WTC11 (cell line): ENCODE results near the gene C6. TPM values are rescaled to one million over a fixed set of nuclear protein-coding genes. Genes with fewer than 3 reads are reported as not detected.
"Not testable (repeated sequence)": the region's sequence is repeated elsewhere in the genome, so short reads cannot be mapped to it uniquely, and the experiment has no call there.

Source experiments
- ATAC-seq: fragments of 200-7000 bp; cut with Tn5 transposase; 2 replicates; pipeline ENCODE4 v1.10.0; 2021; ENCODE audit warnings: mild to moderate bottlenecking, moderate library complexity
- CTCF ChIA-PET: fragments of 300-600 bp; sonication (Branson Sonifier 250); formaldehyde crosslinking; loops from one replicate; lab custom pipeline; 2021; ENCODE audit warnings: antibody characterized with exemption; lab: Charles Lee
- POLR2A ChIA-PET: fragments of 350-600 bp; sonication (Branson Sonifier 250); formaldehyde crosslinking; loops from one replicate; lab custom pipeline; 2021; ENCODE audit warnings: antibody characterized with exemption; lab: Charles Lee
- DNase-seq: peaks from one replicate; pipeline ENCODE4 v3.0.0; 2021; ENCODE audit warnings: low spot score
- H3K27ac Mint-ChIP-seq: 2 replicates; pipeline ENCODE4 v1.8.0; 2021; ENCODE audit warnings: mixed read lengths
- H3K27me3 Mint-ChIP-seq: 2 replicates; pipeline ENCODE4 v1.8.0; 2021; ENCODE audit warnings: low read depth, mild to moderate bottlenecking, moderate library complexity, mixed read lengths
- H3K36me3 Mint-ChIP-seq: 2 replicates; pipeline ENCODE4 v1.8.0; 2021; ENCODE audit warnings: mixed read lengths
- H3K4me1 Mint-ChIP-seq: 2 replicates; pipeline ENCODE4 v1.8.0; 2022; ENCODE audit warnings: mixed read lengths
- H3K4me3 Mint-ChIP-seq: 2 replicates; pipeline ENCODE4 v1.8.0; 2021; ENCODE audit warnings: mild to moderate bottlenecking, moderate library complexity, mixed read lengths
- H3K9me3 Mint-ChIP-seq: 2 replicates; pipeline ENCODE4 v1.8.0; 2021; ENCODE audit warnings: mixed read lengths
- ATF1 ChIP-seq: sonication (generic); formaldehyde crosslinking; IDR thresholded peaks from 2 replicates; pipeline ENCODE4 v1.8.1; 2023; ENCODE audit warnings: mild to moderate bottlenecking, moderate library complexity, missing genetic modification reagents
- CBFB ChIP-seq: sonication (generic); formaldehyde crosslinking; IDR thresholded peaks from 2 replicates; pipeline ENCODE4 v1.8.1; 2022; ENCODE audit warnings: mild to moderate bottlenecking, low read depth, missing genetic modification reagents
- CREB1 ChIP-seq: sonication (generic); formaldehyde crosslinking; IDR thresholded peaks from 2 replicates; pipeline ENCODE4 v1.8.0; 2023; ENCODE audit warnings: mild to moderate bottlenecking, missing genetic modification reagents
- CREM ChIP-seq: sonication (generic); formaldehyde crosslinking; IDR thresholded peaks from 2 replicates; pipeline ENCODE4 v1.8.1; 2022; ENCODE audit warnings: mild to moderate bottlenecking, missing genetic modification reagents, moderate library complexity
- EMX1 ChIP-seq: fragments of 250-450 bp; sonication (Bioruptor Pico); IDR thresholded peaks from 2 replicates; pipeline ENCODE4 v1.8.0; 2021; ENCODE audit warnings: mild to moderate bottlenecking
- ESRRA ChIP-seq: sonication (generic); formaldehyde crosslinking; IDR thresholded peaks from 2 replicates; pipeline ENCODE4 v1.8.1; 2022; ENCODE audit warnings: mild to moderate bottlenecking, missing genetic modification reagents, borderline replicate concordance
- GABPB1 ChIP-seq: sonication (generic); formaldehyde crosslinking; IDR thresholded peaks from 2 replicates; pipeline ENCODE4 v1.8.1; 2023; ENCODE audit warnings: mild to moderate bottlenecking, missing genetic modification reagents
- HMGA2 ChIP-seq: fragments of 250-450 bp; sonication (Bioruptor Pico); IDR thresholded peaks from 2 replicates; pipeline ENCODE4 v1.4.0; 2021; ENCODE audit warnings: mild to moderate bottlenecking, moderate library complexity
- JUN ChIP-seq: sonication (generic); formaldehyde crosslinking; IDR thresholded peaks from 2 replicates; pipeline ENCODE4 v1.8.0; 2023; ENCODE audit warnings: mild to moderate bottlenecking, missing genetic modification reagents
- KAT7 ChIP-seq: sonication (generic); formaldehyde crosslinking; IDR thresholded peaks from 2 replicates; pipeline ENCODE4 v1.8.1; 2023; ENCODE audit warnings: missing genetic modification reagents, mild to moderate bottlenecking, borderline replicate concordance
- NFATC4 ChIP-seq: fragments of 250-450 bp; sonication (Bioruptor Pico); IDR thresholded peaks from 2 replicates; pipeline ENCODE4 v1.9.0; 2021; ENCODE audit warnings: mild to moderate bottlenecking
- NFYB ChIP-seq: sonication (generic); formaldehyde crosslinking; conservative IDR thresholded peaks from 2 replicates; pipeline ENCODE4 v1.8.0; 2022; ENCODE audit warnings: low read depth, missing genetic modification reagents
- OVOL2 ChIP-seq: fragments of 250-450 bp; sonication (Bioruptor Pico); IDR thresholded peaks from 2 replicates; pipeline ENCODE4 v1.9.0; 2021; ENCODE audit warnings: mild to moderate bottlenecking, borderline replicate concordance
- PRRX2 ChIP-seq: fragments of 250-450 bp; sonication (Bioruptor Pico); IDR thresholded peaks from 2 replicates; pipeline ENCODE4 v1.8.0; 2021; ENCODE audit warnings: mild to moderate bottlenecking
- SP1 ChIP-seq: sonication (generic); formaldehyde crosslinking; conservative IDR thresholded peaks from 2 replicates; pipeline ENCODE4 v1.8.1; 2022; ENCODE audit warnings: missing genetic modification reagents
- TCF7 ChIP-seq: sonication (generic); formaldehyde crosslinking; IDR thresholded peaks from 2 replicates; pipeline ENCODE4 v1.8.0; 2022; ENCODE audit warnings: mild to moderate bottlenecking, low read depth, missing genetic modification reagents, moderate library complexity
- TEAD1 ChIP-seq: sonication (generic); formaldehyde crosslinking; IDR thresholded peaks from 2 replicates; pipeline ENCODE4 v1.8.0; 2022; ENCODE audit warnings: mild to moderate bottlenecking, missing genetic modification reagents
- ZBTB21 ChIP-seq: sonication (generic); formaldehyde crosslinking; IDR thresholded peaks from 2 replicates; pipeline ENCODE4 v1.8.1; 2023; ENCODE audit warnings: mild to moderate bottlenecking, missing genetic modification reagents, borderline replicate concordance
- ZNF232 ChIP-seq: sonication (generic); formaldehyde crosslinking; IDR thresholded peaks from 2 replicates; pipeline ENCODE4 v1.8.0; 2022; ENCODE audit warnings: mild to moderate bottlenecking, missing genetic modification reagents
- ZNF263 ChIP-seq: sonication (generic); formaldehyde crosslinking; IDR thresholded peaks from 2 replicates; pipeline ENCODE4 v1.8.1; 2022; ENCODE audit warnings: low read depth, mild to moderate bottlenecking, moderate library complexity, missing genetic modification reagents
- ZNF423 ChIP-seq: fragments of 250-450 bp; sonication (Bioruptor Pico); IDR thresholded peaks from 2 replicates; pipeline ENCODE4 v2.1.2; 2022; ENCODE audit warnings: mild to moderate bottlenecking, moderate library complexity
- ZNF671 ChIP-seq: fragments of 250-450 bp; sonication (Bioruptor Pico); IDR thresholded peaks from 2 replicates; pipeline ENCODE4 v1.8.0; 2021; ENCODE audit warnings: mild to moderate bottlenecking
- total RNA-seq: library from RNA; stranded (reverse); gene quantifications from 3 replicates; pipeline ENCODE4 v1.2.3, GENCODE V29; 2021
- TF ChIP-seq, protein P1 (sequence below): sonication (generic); formaldehyde crosslinking; IDR thresholded peaks from 2 replicates; pipeline ENCODE4 v1.8.0; 2022; ENCODE audit warnings: mild to moderate bottlenecking, missing genetic modification reagents
- TF ChIP-seq, protein P2 (sequence below): sonication (generic); formaldehyde crosslinking; IDR thresholded peaks from 2 replicates; pipeline ENCODE4 v1.8.1; 2023; ENCODE audit warnings: mild to moderate bottlenecking, missing genetic modification reagents
- TF ChIP-seq, protein P3 (sequence below): sonication (generic); formaldehyde crosslinking; IDR thresholded peaks from 2 replicates; pipeline ENCODE4 v1.8.1; 2022; ENCODE audit warnings: mild to moderate bottlenecking, moderate library complexity, missing genetic modification reagents
- TF ChIP-seq, protein P4 (sequence below): fragments of 250-450 bp; sonication (Bioruptor Pico); conservative IDR thresholded peaks from 2 replicates; pipeline ENCODE4 v1.9.0; 2021; ENCODE audit warnings: mild to moderate bottlenecking
- TF ChIP-seq, protein P5 (sequence below): fragments of 250-450 bp; sonication (Bioruptor Pico); IDR thresholded peaks from 2 replicates; pipeline ENCODE4 v1.9.0; 2021; ENCODE audit warnings: mild to moderate bottlenecking
- TF ChIP-seq, protein P6 (sequence below): sonication (generic); formaldehyde crosslinking; conservative IDR thresholded peaks from 2 replicates; pipeline ENCODE4 v1.8.1; 2022; ENCODE audit warnings: mild to moderate bottlenecking, missing genetic modification reagents

The C6 gene
- total RNA-seq, 1 experiment from 2014 or later: 0.13 TPM

DNA sequence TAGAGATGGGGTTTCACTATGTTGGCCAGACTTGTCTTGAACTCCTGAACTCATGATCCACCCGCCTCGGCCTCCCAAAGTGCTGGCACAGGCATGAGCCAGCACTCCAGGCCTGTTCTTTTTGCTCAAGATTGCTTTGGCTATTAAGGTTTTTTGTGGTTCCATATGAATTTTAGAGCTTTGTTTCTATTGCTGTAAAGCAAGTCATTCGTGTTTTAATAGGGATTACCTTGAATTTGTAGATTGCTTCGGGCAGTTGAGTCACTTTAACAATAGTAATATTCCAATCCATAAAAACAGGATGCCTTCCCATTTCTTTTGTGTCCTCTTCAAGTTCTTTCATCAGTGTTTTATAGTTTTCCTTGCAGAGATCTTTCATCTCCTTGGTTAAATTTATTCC, 22.1 kb downstream of the C6 start:
- DNase-seq: no peak

DNA sequence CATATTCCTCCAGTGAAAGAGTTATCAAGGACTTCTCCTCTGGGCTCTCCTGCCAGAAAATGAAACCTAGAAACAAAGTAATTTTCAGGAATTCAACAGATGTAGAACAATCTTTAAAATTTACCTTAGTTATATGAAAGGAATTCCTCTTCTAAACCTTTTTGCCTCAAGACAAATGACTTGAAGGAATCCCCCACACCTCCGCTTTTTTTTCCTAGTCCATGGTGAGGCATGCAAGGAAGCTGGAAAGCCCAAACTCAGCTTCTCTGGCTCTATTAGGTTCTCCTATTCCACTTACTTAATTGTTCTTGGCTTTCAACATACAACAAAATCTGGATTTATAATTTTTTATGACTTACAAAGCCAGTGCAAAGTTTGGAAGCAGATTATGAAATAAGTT, 27.2 kb downstream of the C6 start:
- Mint-ChIP-seq H3K36me3 (no peaks in the 10 kb centered on the region), H3K27ac (no peak overlapping the region), H3K27me3 (no peaks in the 10 kb centered on the region), H3K9me3 (no peaks in the 10 kb centered on the region), H3K4me1 (peaks cover 15% of the 10 kb centered on the region), H3K4me3 (no peak overlapping the region)
- TF ChIP-seq, protein P1, sequence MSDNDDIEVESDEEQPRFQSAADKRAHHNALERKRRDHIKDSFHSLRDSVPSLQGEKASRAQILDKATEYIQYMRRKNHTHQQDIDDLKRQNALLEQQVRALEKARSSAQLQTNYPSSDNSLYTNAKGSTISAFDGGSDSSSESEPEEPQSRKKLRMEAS (CRISPR knock-in tag): no peak
- TF ChIP-seq ZNF263: no peak
- no peak for TF ChIP-seq PRRX2 (CRISPR knock-in tag)
- TF ChIP-seq ZBTB21: no peak
- TF ChIP-seq ZNF671 (CRISPR knock-in tag): no peak
- TF ChIP-seq, protein P2, sequence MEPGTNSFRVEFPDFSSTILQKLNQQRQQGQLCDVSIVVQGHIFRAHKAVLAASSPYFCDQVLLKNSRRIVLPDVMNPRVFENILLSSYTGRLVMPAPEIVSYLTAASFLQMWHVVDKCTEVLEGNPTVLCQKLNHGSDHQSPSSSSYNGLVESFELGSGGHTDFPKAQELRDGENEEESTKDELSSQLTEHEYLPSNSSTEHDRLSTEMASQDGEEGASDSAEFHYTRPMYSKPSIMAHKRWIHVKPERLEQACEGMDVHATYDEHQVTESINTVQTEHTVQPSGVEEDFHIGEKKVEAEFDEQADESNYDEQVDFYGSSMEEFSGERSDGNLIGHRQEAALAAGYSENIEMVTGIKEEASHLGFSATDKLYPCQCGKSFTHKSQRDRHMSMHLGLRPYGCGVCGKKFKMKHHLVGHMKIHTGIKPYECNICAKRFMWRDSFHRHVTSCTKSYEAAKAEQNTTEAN: no peak
- TF ChIP-seq, protein P3, sequence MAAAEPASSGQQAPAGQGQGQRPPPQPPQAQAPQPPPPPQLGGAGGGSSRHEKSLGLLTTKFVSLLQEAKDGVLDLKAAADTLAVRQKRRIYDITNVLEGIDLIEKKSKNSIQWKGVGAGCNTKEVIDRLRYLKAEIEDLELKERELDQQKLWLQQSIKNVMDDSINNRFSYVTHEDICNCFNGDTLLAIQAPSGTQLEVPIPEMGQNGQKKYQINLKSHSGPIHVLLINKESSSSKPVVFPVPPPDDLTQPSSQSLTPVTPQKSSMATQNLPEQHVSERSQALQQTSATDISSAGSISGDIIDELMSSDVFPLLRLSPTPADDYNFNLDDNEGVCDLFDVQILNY (CRISPR knock-in tag): no peak
- TF ChIP-seq, protein P4, sequence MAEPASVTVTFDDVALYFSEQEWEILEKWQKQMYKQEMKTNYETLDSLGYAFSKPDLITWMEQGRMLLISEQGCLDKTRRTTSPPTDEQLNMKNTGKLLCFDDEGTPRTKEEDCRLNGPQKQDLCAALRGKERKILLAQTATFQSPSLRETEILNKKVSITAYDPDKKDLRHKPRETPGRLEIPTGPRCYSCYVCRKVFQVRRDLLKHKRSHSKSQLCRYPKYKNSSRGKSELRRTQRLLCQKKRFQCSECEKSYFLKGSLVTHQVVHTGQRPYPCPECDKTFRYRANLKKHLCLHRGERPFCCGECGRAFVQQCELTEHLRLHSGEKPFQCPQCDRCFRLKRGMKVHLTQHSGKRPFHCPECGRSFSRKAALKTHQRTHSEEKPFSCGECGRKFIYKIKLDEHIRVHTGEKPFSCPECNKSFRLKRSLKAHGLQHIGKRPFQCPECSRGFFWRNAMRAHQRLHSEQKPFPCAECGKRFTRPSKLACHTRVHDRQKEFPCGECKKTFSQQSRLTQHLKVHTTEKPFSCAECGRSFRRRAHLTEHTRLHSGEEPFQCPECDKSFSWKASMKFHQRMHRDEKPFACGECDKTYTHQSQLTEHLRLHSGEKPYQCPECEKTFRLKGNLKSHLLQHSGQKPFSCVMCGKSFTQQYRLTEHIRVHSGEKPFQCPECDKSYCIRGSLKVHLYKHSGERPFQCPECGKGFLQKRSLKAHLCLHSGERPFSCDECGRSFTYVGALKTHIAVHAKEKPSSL (CRISPR knock-in tag): no peak
- TF ChIP-seq NFATC4 (CRISPR knock-in tag): no peak
- TF ChIP-seq OVOL2: no peak
- DNase-seq: no peak
- ATAC-seq: no peak
- CTCF ChIA-PET: no interaction called here
- POLR2A ChIA-PET: no interaction called here

More for the DNA sequence above, 22.1 kb downstream of the C6 start:
- Mint-ChIP-seq H3K4me1 (no peaks in the 10 kb centered on the region), H3K27ac (no peak overlapping the region), H3K27me3 (no peaks in the 10 kb centered on the region), H3K36me3 (no peaks in the 10 kb centered on the region)
- TF ChIP-seq ATF1 (CRISPR knock-in tag) (no peak), TCF7 (CRISPR knock-in tag) (no peak), CREB1 (CRISPR knock-in tag) (no peak), JUN (CRISPR knock-in tag) (no peak), CREM (CRISPR knock-in tag) (no peak)
- TF ChIP-seq, all 79 proteins: peak for 0
- ChIA-PET CTCF (interaction anchor here (1.9 kb wide), 1 partner anchor 286 kb away, joined by 4 read pairs; no protein-coding TSS in a partner anchor), POLR2A (no interaction called here)
- no peak for ATAC-seq
- Mint-ChIP-seq H3K4me3 (no peak overlapping the region), H3K9me3 (no peaks in the 10 kb centered on the region)

DNA sequence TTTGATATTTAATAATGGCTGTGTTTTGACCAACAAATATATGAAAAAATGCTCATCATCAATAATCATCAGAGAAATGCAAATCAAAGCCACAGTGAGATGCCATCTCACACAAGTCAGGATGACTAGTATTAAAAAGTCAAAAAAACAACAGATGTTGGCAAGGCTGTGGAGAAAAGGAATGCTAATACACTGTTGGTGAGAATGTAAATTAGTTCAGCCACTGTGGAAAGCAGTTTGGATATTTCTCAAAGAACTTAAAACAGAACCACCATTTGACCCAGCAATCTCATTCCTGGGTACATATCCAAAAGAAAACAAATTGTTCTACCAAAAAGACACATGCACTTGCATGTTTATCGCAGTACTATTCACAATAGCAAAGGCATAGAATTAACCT, 30.0 kb downstream of the C6 start:
- ATAC-seq, POLR2A ChIA-PET, DNase-seq, H3K4me3 Mint-ChIP-seq, H3K27me3 Mint-ChIP-seq, H3K9me3 Mint-ChIP-seq, H3K36me3 Mint-ChIP-seq, H3K27ac Mint-ChIP-seq: not testable (repeated sequence)
- H3K4me1 Mint-ChIP-seq: peaks cover 15% of the 10 kb centered on the region
- CTCF ChIA-PET: interaction anchor here (0.6 kb wide), 1 partner anchor 533 kb away, joined by 5 read pairs; no protein-coding TSS in a partner anchor

DNA sequence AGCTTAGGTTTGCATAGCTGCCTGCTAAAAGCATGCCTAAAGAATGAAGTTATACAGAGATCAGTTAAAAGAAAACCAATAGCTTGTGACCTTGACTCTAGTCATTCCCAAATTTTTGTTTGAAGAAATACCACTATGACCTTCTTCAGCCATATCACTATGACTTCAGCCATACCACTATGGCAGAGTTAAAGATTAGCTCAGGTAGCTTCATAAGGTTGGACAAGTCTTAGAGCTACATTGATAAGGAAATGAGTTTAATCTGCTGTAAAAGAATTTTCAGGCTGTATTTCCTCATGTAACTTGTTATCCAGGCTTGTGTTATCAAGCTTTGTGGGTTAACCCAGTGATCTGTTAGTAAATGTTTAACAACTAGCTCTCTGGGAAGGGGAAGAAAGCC, 30.7 kb downstream of the C6 start:
- H3K9me3 Mint-ChIP-seq: no peaks in the 10 kb centered on the region
- H3K27ac Mint-ChIP-seq: no peak overlapping the region
- POLR2A ChIA-PET: no interaction called here
- H3K36me3 Mint-ChIP-seq: no peaks in the 10 kb centered on the region
- no peak for ATAC-seq
- CTCF ChIA-PET: no interaction called here
- no peak overlapping the region for H3K4me3 Mint-ChIP-seq
- H3K4me1 Mint-ChIP-seq: peaks cover 15% of the 10 kb centered on the region
- no peaks in the 10 kb centered on the region for H3K27me3 Mint-ChIP-seq
- no peak for DNase-seq
- TF ChIP-seq ZNF423 (CRISPR knock-in tag) (no peak), NFYB (CRISPR knock-in tag) (no peak), GABPB1 (CRISPR knock-in tag) (no peak), CBFB (no peak), ESRRA (CRISPR knock-in tag) (no peak), EMX1 (CRISPR knock-in tag) (no peak), ZNF232 (no peak), HMGA2 (CRISPR knock-in tag) (no peak), TEAD1 (no peak), SP1 (no peak), KAT7 (CRISPR knock-in tag) (no peak)
- TF ChIP-seq, protein P3 (CRISPR knock-in tag): no peak
- TF ChIP-seq, protein P5, sequence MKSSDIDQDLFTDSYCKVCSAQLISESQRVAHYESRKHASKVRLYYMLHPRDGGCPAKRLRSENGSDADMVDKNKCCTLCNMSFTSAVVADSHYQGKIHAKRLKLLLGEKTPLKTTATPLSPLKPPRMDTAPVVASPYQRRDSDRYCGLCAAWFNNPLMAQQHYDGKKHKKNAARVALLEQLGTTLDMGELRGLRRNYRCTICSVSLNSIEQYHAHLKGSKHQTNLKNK (CRISPR knock-in tag): no peak
- TF ChIP-seq, protein P6, sequence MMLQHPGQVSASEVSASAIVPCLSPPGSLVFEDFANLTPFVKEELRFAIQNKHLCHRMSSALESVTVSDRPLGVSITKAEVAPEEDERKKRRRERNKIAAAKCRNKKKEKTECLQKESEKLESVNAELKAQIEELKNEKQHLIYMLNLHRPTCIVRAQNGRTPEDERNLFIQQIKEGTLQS (CRISPR knock-in tag): no peak
